ENCODE data around the gene AICDA.

The AICDA gene

DNA sequence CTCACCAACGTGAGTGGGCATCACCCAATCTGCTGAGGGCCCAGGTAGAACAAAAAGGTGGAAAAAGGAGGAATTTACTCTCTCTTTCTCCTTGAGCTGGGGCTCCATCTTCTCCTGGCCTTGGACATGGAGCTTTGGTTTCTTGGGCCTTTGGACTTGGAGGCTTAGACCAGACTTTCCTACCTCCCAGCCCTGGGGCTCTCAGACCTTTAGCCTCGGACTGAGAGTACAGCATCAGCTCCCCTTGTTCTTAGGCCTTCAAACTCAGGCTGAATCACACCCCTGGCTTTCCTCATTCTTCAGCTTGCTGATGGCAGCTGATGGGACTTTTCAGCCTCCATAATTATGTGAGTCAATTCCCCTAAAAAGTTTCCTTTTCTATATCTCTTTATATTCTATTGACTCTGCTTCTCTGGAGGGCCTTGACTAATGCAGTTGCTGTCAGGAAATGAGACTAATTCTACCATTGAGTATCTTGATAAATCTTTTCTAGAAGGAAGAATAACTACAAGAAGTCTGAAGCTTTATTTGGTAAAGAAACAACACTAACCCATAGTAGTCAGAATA is 56.0 kb downstream of the AICDA start:
- Mint-ChIP-seq H3K36me3 (ENCODE audit: low read depth) (no peaks in the 10 kb centered on the region), H3K27ac (no peak overlapping the region), H3K4me3 (no peak overlapping the region)

DNA sequence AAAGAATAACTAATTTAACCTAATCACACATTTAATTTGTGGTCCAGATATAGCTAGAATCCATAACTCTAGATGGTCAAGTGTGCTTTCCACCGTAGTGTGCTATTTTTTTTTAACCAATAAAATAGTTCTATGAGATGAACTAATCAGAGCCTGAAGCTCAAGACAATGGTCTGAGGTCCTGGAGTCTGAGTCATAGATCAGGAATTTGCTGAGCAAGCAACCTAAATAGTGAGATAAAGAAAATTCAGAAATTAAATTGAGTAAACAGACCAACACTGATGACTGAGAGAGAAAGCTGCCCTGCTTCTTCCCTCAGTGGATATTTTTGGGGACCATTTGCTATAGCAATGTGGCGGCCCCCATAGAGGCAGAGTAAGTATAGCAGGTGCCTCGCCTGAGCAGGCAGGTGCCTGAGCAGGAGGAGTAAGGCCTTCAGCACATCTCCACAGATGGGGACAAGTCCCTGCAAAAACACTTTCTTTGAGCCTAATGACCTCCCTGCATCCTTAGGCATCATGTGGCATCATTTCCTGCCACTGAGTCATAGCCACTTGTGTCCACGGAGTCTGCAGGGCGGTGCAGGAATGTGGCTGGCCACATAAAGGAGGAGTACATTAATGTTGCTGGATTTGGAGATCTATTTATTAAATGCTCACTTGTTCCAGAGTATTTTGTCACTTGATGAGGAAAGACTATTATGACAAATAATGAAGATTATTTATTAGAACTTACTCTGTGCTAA is 58.0 kb downstream of the AICDA start:
- no peaks in the 10 kb centered on the region for H3K9me3 Mint-ChIP-seq
- peaks cover 13% of the 10 kb centered on the region for H3K27me3 Mint-ChIP-seq (ENCODE audit: low read depth)
- H3K27ac Mint-ChIP-seq, result no peak overlapping the region
- no peaks in the 10 kb centered on the region for H3K4me1 Mint-ChIP-seq (ENCODE audit: low read depth)
- H3K4me3 Mint-ChIP-seq, result no peak overlapping the region
- no peaks in the 10 kb centered on the region for H3K36me3 Mint-ChIP-seq (ENCODE audit: low read depth)

More for the DNA sequence above, 56.0 kb downstream of the AICDA start:
- H3K27me3 Mint-ChIP-seq (ENCODE audit: low read depth), result peaks cover 10% of the 10 kb centered on the region
- no peaks in the 10 kb centered on the region for H3K4me1 Mint-ChIP-seq (ENCODE audit: low read depth)
- no peaks in the 10 kb centered on the region for H3K9me3 Mint-ChIP-seq

DNA sequence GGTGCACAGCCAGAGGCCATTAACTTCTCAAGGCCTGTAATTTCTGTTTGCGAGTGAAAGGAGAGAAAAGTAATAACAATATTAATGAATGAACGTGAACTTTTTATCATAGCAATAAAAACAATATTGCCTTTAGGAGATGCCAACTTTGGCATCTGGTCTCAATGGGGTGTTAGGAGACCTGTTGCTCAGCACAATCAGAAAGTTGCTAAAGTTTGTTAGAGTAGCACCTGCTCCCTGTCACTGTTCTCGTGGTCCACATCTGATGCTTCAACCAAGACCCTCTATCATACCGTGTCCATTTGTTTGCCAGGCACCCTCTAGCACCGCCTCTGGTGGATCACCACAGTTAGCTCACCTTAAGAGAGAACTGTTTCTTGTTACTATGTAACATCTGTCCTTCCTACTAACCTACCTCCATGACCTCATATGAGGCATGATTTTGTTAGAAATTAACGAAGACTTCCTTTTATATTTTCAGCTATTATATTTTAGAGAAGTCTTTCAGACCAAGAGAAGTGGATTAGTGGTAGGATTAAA is 59.5 kb downstream of the AICDA start:
- Mint-ChIP-seq H3K4me1 (ENCODE audit: low read depth) (no peaks in the 10 kb centered on the region), H3K27me3 (ENCODE audit: low read depth) (peaks cover 20% of the 10 kb centered on the region), H3K4me3 (no peak overlapping the region), H3K36me3 (ENCODE audit: low read depth) (no peaks in the 10 kb centered on the region), H3K9me3 (no peaks in the 10 kb centered on the region), H3K27ac (no peak overlapping the region)

Data from T-helper 1 cell treated with Interleukin-12 subunit alpha and Interleukin-12 subunit beta and Interleukin-4 antibody, amounts not matched to agents 30 μg/mL and 1 μg/mL, for 36 hours (primary cell).